ENCODE results near the gene ZNF598. TPM values are rescaled to one million over a fixed set of nuclear protein-coding genes. Genes with fewer than 3 reads are reported as not detected.

The ZNF598 gene
- total RNA-seq, 2 donors from 2014 or later, result 45.4 to 64.3 TPM

DNA sequence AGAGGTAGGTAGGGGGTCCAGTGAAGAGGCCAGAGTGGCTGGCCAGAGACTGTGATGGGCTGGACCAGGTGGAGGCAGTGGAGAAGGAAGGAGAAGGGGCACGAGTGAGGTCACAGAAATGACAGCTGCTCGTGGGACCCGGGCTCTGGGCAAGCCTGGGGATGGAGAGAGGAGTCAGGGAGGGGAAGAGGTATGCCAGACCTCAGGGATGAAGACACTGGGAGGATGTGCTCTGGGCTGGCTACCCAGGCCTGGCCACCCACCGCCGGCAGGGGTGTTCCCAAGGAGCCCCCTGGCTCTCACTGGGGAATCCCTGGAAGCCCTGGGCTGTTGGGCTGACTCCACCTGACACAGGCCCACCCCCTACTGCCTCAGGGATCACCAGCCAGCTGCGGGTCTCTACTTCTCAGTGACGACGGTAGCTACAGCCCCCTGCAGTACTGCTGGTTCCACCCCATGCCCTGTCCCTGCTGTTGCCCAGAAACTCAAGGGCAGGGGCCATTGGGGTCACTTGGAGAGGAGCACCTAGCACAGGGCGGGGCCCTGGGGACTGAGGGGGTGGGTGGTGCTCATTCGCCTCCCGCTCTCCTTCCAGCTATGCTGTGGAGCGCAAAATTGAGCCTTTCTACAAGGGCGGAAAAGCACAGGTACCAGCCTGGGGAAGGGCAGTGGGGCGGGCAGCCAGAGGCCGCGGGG lies 36.0 kb downstream of the ZNF598 start:
- H3K9ac ChIP-seq (ENCODE audit: low read depth in 2 of 2, low read length in 2 of 2), result no peak overlapping the region
- no peak overlapping the region for H3K27ac ChIP-seq
- intact Hi-C loops (cut with DNase I), result no loop called here
- no peak for DNase-seq
- H3K4me3 ChIP-seq, result no peak overlapping the region
- TF ChIP-seq, protein P1, sequence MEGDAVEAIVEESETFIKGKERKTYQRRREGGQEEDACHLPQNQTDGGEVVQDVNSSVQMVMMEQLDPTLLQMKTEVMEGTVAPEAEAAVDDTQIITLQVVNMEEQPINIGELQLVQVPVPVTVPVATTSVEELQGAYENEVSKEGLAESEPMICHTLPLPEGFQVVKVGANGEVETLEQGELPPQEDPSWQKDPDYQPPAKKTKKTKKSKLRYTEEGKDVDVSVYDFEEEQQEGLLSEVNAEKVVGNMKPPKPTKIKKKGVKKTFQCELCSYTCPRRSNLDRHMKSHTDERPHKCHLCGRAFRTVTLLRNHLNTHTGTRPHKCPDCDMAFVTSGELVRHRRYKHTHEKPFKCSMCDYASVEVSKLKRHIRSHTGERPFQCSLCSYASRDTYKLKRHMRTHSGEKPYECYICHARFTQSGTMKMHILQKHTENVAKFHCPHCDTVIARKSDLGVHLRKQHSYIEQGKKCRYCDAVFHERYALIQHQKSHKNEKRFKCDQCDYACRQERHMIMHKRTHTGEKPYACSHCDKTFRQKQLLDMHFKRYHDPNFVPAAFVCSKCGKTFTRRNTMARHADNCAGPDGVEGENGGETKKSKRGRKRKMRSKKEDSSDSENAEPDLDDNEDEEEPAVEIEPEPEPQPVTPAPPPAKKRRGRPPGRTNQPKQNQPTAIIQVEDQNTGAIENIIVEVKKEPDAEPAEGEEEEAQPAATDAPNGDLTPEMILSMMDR (IDR thresholded peaks at IDR 0.05), result no peak
- no peaks in the 10 kb centered on the region for H3K9me3 ChIP-seq
- H3K27me3 ChIP-seq, result no peaks in the 10 kb centered on the region
- H3K36me3 ChIP-seq, result peaks cover 14% of the 10 kb centered on the region
- peaks cover 11% of the 10 kb centered on the region for H3K4me1 ChIP-seq

DNA sequence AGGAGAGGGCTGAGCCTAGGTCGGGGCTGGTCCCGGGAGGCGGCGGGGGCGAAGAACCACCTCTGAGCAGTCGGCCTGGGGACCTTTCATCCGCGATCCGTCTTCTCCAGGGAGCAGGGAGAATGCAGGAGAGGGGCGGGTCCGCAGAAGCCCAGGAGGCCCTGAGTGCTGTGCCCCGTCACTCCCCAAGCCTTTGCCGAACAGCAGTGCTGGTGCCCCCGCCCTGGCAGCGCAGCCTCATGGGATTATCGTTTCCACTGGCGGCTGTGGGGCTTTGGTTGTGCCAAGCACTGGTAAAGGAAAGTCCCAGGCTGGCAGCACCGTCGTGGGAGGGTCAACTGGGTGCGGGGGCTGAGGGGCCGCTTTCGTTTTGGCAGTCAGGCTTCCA lies 37.1 kb downstream of the ZNF598 start:
- peak overlapping the region; percentile 99 for H3K4me3 ChIP-seq
- DNase-seq, result no peak
- intact Hi-C loops (cut with DNase I), result no loop called here

DNA sequence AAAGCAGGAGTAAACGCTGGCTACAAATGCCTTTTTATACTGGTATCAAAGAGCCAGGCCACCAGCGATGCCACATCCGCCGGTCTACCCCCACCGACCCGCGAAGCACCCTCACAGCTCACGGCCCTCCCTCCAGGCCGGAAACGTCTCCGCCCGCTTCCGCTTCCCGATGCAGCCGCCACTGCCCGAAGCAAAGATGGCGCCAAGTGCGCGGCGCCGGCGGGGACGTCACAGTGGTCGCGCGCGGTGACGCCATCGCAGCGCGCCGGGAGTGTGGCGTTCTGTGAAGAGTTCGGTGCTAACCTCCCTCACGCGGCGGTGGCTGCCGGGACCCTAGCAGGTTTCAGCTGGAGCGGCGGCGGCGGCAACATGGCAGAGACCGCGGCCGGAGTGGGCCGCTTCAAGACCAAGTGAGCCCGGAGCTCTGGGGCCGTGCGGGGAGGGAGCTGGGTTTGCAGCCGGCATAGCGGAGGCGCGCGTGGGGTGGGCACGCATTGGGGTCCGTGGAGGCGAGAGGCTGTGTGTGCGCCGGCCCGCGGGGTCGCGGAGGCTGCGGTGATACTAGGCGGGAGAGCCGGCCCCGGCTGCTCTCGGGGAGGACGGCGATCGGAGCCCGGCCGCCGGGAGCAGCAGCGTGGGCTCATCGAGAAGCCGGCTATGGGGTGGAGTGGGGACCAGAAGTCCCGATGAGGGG lies 37.7 kb downstream of the ZNF598 start, which contains the start of gene TBL3:
Gene TBL3 (plus strand): TSS at position 258 of the 694 bp plus-strand sequence. CDS start 112 bp downstream, at position 370.
- intact Hi-C loops (cut with DNase I), result no loop called here
- H3K9ac ChIP-seq (ENCODE audit: low read depth in 2 of 2, low read length in 2 of 2), result peak within 1 kb of the TSS; percentile 90 to 91
- H3K9me3 ChIP-seq, result no peaks in the 10 kb centered on the region
- peak; percentile 93 for DNase-seq
- no peaks in the 10 kb centered on the region for H3K27me3 ChIP-seq
- H3K36me3 ChIP-seq, result peaks cover 5% of the 10 kb centered on the region
- H3K27ac ChIP-seq, result peak within 1 kb of the TSS; percentile 82
- H3K4me1 ChIP-seq, result peaks cover 11% of the 10 kb centered on the region
- TF ChIP-seq, protein P1 (IDR thresholded peaks at IDR 0.05), result no peak
- H3K4me3 ChIP-seq, result peak within 1 kb of the TSS; percentile 99

More for the DNA sequence above, 37.1 kb downstream of the ZNF598 start:
- TF ChIP-seq, protein P1 (IDR thresholded peaks at IDR 0.05), result no peak
- Histone ChIP-seq H3K36me3 (peaks cover 6% of the 10 kb centered on the region), H3K4me1 (peaks cover 11% of the 10 kb centered on the region), H3K9ac (ENCODE audit: low read depth in 2 of 2, low read length in 2 of 2) (peak overlapping the region; percentile 90 to 91), H3K27ac (peak overlapping the region; percentile 24), H3K9me3 (no peaks in the 10 kb centered on the region), H3K27me3 (no peaks in the 10 kb centered on the region)

DNA sequence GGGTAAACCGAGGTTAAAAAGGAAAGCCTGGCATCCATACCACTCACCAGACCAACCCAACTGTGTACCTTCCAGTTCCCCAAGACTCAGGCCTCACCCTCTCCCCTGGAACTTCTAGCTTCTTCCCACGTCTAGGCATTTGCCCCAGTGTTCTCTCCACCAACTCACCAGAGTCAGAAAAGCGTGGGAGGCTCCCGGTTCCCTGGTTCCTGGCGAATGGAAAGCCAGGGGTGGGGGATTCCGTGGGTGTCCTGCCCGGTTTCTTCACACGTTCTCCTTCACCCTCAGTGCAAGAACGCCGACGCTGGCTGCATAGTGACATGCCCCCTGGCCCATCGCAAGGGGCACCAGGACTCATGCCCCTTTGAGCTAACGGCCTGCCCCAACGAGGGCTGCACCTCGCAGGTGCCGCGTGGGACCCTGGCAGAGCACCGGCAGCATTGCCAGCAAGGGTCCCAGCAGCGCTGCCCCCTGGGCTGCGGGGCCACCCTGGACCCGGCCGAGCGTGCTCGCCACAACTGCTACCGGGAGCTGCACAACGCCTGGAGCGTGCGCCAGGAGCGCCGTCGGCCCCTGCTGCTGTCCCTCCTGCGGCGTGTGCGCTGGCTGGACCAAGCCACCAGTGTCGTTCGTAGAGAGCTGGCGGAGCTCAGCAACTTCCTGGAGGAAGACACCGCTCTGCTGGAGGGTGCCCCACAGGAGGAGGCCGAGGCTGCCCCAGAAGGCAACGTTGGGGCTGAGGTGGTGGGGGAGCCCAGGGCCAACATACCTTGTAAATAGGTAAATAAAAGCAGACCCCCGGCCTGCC lies 41.3 kb downstream of the ZNF598 start:
- no peak overlapping the region for H3K4me3 ChIP-seq
- no peak overlapping the region for H3K27ac ChIP-seq
- H3K36me3 ChIP-seq, result no peaks in the 10 kb centered on the region
- H3K4me1 ChIP-seq, result peaks cover 11% of the 10 kb centered on the region
- H3K9ac ChIP-seq (ENCODE audit: low read depth in 2 of 2, low read length in 2 of 2), result no peak overlapping the region
- TF ChIP-seq, protein P1 (IDR thresholded peaks at IDR 0.05), result no peak
- no peaks in the 10 kb centered on the region for H3K9me3 ChIP-seq
- intact Hi-C loops (cut with DNase I), result no loop called here
- no peak for DNase-seq
- no peaks in the 10 kb centered on the region for H3K27me3 ChIP-seq

DNA sequence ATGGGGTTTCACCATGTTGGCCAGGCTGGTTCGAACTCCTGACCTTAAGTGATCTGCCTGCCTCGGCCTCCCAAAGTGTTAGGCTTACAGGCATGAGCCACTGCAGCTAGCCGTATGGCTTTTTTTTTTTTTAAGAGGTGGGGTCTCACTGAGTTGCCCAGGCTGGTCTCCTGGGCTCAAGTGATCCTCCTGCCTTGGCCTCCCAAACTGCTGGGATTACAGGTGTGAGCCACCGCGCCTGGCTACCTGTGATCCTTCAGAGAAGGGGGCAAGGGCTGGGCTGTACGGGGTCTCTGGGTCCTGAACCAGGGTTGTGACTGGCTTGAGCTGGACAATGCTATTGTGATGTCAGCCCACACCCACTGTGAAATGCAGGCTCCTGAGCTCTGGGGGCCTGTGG lies 43.2 kb downstream of the ZNF598 start, which contains the start of gene RNF151:
Gene RNF151 (plus strand): TSS at position 397 of the 400 bp plus-strand sequence. CDS start 26 bp downstream, outside the sequence.
- Histone ChIP-seq H3K4me3 (peak within 1 kb of the TSS; percentile 92), H3K9me3 (no peaks in the 10 kb centered on the region), H3K36me3 (no peaks in the 10 kb centered on the region), H3K27ac (peak within 1 kb of the TSS; percentile 89), H3K4me1 (peaks cover 4% of the 10 kb centered on the region), H3K27me3 (no peaks in the 10 kb centered on the region), H3K9ac (ENCODE audit: low read depth in 2 of 2, low read length in 2 of 2) (peak within 1 kb of the TSS; percentile 77 to 99)
- TF ChIP-seq, protein P1 (IDR thresholded peaks at IDR 0.05), result no peak
- intact Hi-C loops (cut with DNase I), result no loop called here
- DNase-seq, result no peak
